Smooth muscle cell (in vitro differentiated cells): ENCODE results near the gene COL4A4. TPM values are rescaled to one million over a fixed set of nuclear protein-coding genes. Genes with fewer than 3 reads are reported as not detected.

ENCODE experiments used
- DNase-seq: peaks from one replicate; lab custom pipeline; 2025; ENCODE audit not compliant: unreplicated experiment; lab: John Stamatoyannopoulos, UW
- H2AFZ ChIP-seq: fragments of 200-600 bp; sonication (generic); 2 replicates; pipeline ENCODE4 v1.6.0; 2016; ENCODE audit warnings: antibody characterized with exemption, low read depth, mild to moderate bottlenecking
- H3F3A ChIP-seq: fragments of 200-600 bp; sonication (generic); 2 replicates; pipeline ENCODE4 v1.6.0; 2017; ENCODE audit warnings: antibody characterized with exemption, low read depth
- H3K27ac ChIP-seq: fragments of 200-600 bp; sonication (generic); 2 replicates; pipeline ENCODE4 v1.5.1; 2016; ENCODE audit warnings: low read depth, mild to moderate bottlenecking
- H3K27me3 ChIP-seq: fragments of 200-600 bp; sonication (generic); 2 replicates; pipeline ENCODE4 v1.6.1; 2016; ENCODE audit warnings: low read depth, mild to moderate bottlenecking
- H3K36me3 ChIP-seq: fragments of 200-600 bp; sonication (generic); 2 replicates; pipeline ENCODE4 v1.5.1; 2016; ENCODE audit warnings: low read depth
- H3K4me1 ChIP-seq: fragments of 200-600 bp; sonication (generic); 2 replicates; pipeline ENCODE4 v1.5.1; 2016; ENCODE audit warnings: low read depth
- H3K4me2 ChIP-seq: fragments of 200-600 bp; sonication (generic); 2 replicates; pipeline ENCODE4 v1.6.0; 2016; ENCODE audit warnings: mild to moderate bottlenecking
- H3K4me3 ChIP-seq: fragments of 200-600 bp; sonication (generic); 2 replicates; pipeline ENCODE4 v1.5.1; 2016; ENCODE audit warnings: mild to moderate bottlenecking
- H3K79me2 ChIP-seq: fragments of 200-600 bp; sonication (generic); 2 replicates; pipeline ENCODE4 v1.6.0; 2016; ENCODE audit warnings: low read depth, mild to moderate bottlenecking
- H3K9ac ChIP-seq: fragments of 200-600 bp; sonication (generic); 2 replicates; pipeline ENCODE4 v1.6.0; 2016; ENCODE audit warnings: low read depth
- H3K9me3 ChIP-seq: fragments of 200-600 bp; sonication (generic); replicated peaks from 2 replicates; pipeline ENCODE4 v1.5.1; 2016; ENCODE audit warnings: low read depth
- H4K20me1 ChIP-seq: fragments of 200-600 bp; sonication (generic); 2 replicates; pipeline ENCODE4 v1.6.0; 2016; ENCODE audit warnings: low read depth
- WGBS: methylation state at CpG from one replicate; pipeline ENCODE4 v1.1.7; 2016; ENCODE audit warnings: low lambda C conversion rate; 5-methylcytosine and 5-hydroxymethylcytosine counted together
- polyA plus RNA-seq: library from polyadenylated mRNA; unstranded; fragments of >200 nt; fragmentation: Nextera tagmentation; extraction: Ambion mirVana; gene quantifications from 2 replicates; pipeline ENCODE4 v1.2.1, GENCODE V29; 2016
- total RNA-seq: library from RNA; depleted of rRNA; stranded (reverse); fragments of >200 nt; gene quantifications from 2 replicates; pipeline ENCODE4 v1.2.3, GENCODE V29; 2014
- TF ChIP-seq, protein P1 (sequence below): fragments of 200-600 bp; sonication (generic); IDR thresholded peaks from 2 replicates; pipeline ENCODE4 v1.5.1; 2017; ENCODE audit warnings: borderline replicate concordance, mild to moderate bottlenecking, antibody characterized with exemption; ENCODE audit not compliant: insufficient read depth, poor library complexity, severe bottlenecking

Gene COL4A4
- total and polyA plus RNA-seq, 2 experiments from 2014 or later: under 0.01 to 0.05 TPM

DNA sequence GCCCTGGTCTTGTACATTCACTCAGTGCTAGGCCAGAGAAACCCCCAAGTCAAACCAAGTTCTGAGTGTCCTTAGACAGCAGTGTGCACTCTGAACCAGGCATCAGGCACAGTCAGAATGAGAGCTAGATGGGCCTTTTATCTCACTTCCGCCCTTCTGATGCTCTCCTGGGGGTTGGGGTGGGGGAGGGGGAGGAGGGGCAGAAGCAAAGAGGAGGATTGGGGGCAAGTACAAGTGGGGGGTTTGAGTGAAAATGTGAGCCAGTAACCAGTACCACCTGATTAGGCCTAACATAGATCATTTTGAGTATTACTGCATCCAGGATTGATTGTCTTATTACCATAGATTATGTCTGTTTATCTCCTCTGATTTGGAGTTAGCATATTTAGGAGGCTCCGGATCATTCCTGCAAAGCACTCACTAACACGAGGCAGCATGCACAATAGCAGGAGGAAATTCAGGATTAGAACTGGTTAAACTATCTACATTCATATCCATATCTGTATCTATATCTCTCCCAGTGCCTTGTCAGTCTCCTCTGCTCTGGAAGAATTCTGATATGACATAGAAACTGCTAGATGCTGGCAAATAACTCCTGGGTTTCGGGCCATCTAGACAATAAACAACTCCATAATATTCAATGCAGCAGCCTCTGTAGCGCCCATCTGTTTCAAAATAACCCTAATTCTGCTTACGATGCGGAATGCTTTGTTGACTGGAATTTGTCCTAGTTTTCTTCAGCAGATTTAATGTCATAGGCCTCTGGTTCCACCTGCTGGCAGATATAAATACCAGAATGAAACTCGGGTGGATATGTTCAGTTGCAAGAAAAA lies 179.0 kb downstream of the COL4A4 start:
- no peaks in the 10 kb centered on the region for H4K20me1 ChIP-seq
- no peak overlapping the region for H3K4me3 ChIP-seq
- H3K9me3 ChIP-seq: no peaks in the 10 kb centered on the region
- H3K4me1 ChIP-seq: peaks cover 4% of the 10 kb centered on the region
- WGBS: 37% methylated on average over 8 of the region's 8 CpGs
- H3K4me2 ChIP-seq: peak overlapping the region; percentile 52
- H3F3A ChIP-seq: no peaks in the 10 kb centered on the region
- DNase-seq: no peak
- H3K9ac ChIP-seq: no peak overlapping the region
- H3K27me3 ChIP-seq: no peaks in the 10 kb centered on the region
- H3K27ac ChIP-seq: no peak overlapping the region
- no peak overlapping the region for H2AFZ ChIP-seq
- no peaks in the 10 kb centered on the region for H3K79me2 ChIP-seq
- no peaks in the 10 kb centered on the region for H3K36me3 ChIP-seq
- TF ChIP-seq, protein P1, sequence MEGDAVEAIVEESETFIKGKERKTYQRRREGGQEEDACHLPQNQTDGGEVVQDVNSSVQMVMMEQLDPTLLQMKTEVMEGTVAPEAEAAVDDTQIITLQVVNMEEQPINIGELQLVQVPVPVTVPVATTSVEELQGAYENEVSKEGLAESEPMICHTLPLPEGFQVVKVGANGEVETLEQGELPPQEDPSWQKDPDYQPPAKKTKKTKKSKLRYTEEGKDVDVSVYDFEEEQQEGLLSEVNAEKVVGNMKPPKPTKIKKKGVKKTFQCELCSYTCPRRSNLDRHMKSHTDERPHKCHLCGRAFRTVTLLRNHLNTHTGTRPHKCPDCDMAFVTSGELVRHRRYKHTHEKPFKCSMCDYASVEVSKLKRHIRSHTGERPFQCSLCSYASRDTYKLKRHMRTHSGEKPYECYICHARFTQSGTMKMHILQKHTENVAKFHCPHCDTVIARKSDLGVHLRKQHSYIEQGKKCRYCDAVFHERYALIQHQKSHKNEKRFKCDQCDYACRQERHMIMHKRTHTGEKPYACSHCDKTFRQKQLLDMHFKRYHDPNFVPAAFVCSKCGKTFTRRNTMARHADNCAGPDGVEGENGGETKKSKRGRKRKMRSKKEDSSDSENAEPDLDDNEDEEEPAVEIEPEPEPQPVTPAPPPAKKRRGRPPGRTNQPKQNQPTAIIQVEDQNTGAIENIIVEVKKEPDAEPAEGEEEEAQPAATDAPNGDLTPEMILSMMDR: peak; percentile 81

DNA sequence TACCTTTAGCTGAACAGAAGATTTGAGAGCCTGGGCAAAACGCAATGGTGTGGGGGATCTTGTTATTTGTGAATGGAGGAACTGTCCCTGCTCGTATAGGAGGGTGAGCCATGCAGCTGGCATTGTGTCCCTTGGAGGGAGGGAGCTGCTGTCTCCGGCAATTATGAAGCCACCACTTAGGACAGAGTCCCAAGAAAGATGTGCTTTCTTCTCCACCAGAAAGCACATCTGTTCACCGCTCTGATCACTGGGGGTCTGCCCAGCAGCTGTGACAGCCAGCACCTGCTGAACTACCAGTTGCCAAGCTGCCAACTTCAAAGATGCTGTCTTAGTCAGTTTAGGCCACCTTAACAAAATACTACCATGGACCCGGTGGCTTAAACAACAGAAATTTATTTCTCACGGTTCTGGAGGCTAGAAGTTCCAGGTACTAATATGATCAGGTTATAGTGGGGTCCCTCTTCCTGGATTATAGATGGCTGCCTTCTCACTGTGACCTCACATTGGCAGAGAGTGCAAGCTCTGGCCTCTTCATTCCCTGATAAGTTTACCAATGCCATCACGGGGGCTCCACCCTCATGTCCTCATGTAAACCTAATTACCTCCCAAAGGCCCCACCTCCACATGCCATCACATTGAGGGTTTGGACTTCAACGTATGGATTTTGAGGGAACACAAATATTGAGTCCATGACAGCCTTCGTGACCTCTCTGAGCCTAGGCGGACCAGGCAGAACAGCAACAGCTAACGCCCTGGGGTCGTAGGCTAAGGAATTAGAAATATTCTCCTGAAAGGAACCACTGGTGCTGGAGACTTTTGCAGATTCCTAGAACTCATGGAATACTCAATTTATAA lies 179.9 kb downstream of the COL4A4 start:
- no peaks in the 10 kb centered on the region for H3K79me2 ChIP-seq
- TF ChIP-seq, protein P1: no peak
- no peak overlapping the region for H3K27ac ChIP-seq
- no peaks in the 10 kb centered on the region for H4K20me1 ChIP-seq
- no peaks in the 10 kb centered on the region for H3K27me3 ChIP-seq
- no peak for DNase-seq
- WGBS: 84% methylated on average over 12 of the region's 12 CpGs
- H3K9ac ChIP-seq: no peak overlapping the region
- no peaks in the 10 kb centered on the region for H3F3A ChIP-seq
- no peak overlapping the region for H3K4me2 ChIP-seq
- no peak overlapping the region for H3K4me3 ChIP-seq
- no peak overlapping the region for H2AFZ ChIP-seq
- peaks cover 4% of the 10 kb centered on the region for H3K4me1 ChIP-seq
- no peaks in the 10 kb centered on the region for H3K9me3 ChIP-seq
- no peaks in the 10 kb centered on the region for H3K36me3 ChIP-seq

- Histone ChIP-seq H4K20me1 (no peaks in the 10 kb centered on the region), H3K4me1 (peaks cover 7% of the 10 kb centered on the region), H3K4me2 (no peak overlapping the region), H3K9me3 (no peaks in the 10 kb centered on the region), H3K4me3 (no peak overlapping the region), H2AFZ (no peak overlapping the region), H3K27ac (no peak overlapping the region), H3K9ac (no peak overlapping the region), H3K27me3 (no peaks in the 10 kb centered on the region), H3F3A (no peaks in the 10 kb centered on the region), H3K36me3 (no peaks in the 10 kb centered on the region), H3K79me2 (no peaks in the 10 kb centered on the region)
- WGBS: 48% methylated on average over 3 of the region's 3 CpGs
- no peak for DNase-seq
- TF ChIP-seq, protein P1: no peak
These were observed 182.1 kb downstream of the COL4A4 start for GRCh38 chr2:226981791-226982326.
